Activated CD8-positive, alpha-beta memory T cell treated with anti-CD3 and anti-CD28 coated beads, Interleukin-2, amount 50 U/mL, for 24 hours (primary cell): ENCODE data around the gene SWI5.
"Not testable (repeated sequence)": the region's sequence is repeated elsewhere in the genome, so short reads cannot be mapped to it uniquely, and the experiment has no call there.

ENCODE experiments used
- DNase-seq: peaks from one replicate; pipeline ENCODE4 v3.0.0-alpha.2; 2020; ENCODE audit errors: extremely low read depth

The SWI5 gene

GRCh38 chr9:128279088-128280073 is 3.3 kb downstream of the SWI5 start:
- DNase-seq, result not testable (repeated sequence)

- no peak for DNase-seq
Observed at GRCh38 chr9:128280084-128280622, 4.1 kb downstream of the SWI5 start.

GRCh38 chr9:128282500-128282899 is 6.4 kb downstream of the SWI5 start:
- DNase-seq, result no peak

- no peak for DNase-seq
Observed at GRCh38 chr9:128285033-128285784, 9.1 kb downstream of the SWI5 start.

GRCh38 chr9:128286440-128286839 is 10.4 kb downstream of the SWI5 start:
- no peak for DNase-seq

GRCh38 chr9:128288273-128289004 is 12.4 kb downstream of the SWI5 start:
- no peak for DNase-seq

- DNase-seq, result no peak
Observed at GRCh38 chr9:128292009-128292408, 15.9 kb downstream of the SWI5 start.

GRCh38 chr9:128293091-128293490 is 17.0 kb downstream of the SWI5 start:
- DNase-seq, result no peak

- DNase-seq, result no peak
Observed at GRCh38 chr9:128294142-128294541, 18.1 kb downstream of the SWI5 start.

GRCh38 chr9:128296340-128297220 is 20.5 kb downstream of the SWI5 start:
- no peak for DNase-seq

GRCh38 chr9:128297221-128297773 is 21.2 kb downstream of the SWI5 start:
- no peak for DNase-seq

GRCh38 chr9:128298535-128299482 is 22.7 kb downstream of the SWI5 start:
- no peak for DNase-seq

- DNase-seq, result no peak
Observed at GRCh38 chr9:128304136-128304970, 28.3 kb downstream of the SWI5 start.

GRCh38 chr9:128304971-128305288 is 28.9 kb downstream of the SWI5 start:
- DNase-seq, result no peak

GRCh38 chr9:128309551-128309950 is 33.5 kb downstream of the SWI5 start:
- no peak for DNase-seq

GRCh38 chr9:128310461-128310860 is 34.4 kb downstream of the SWI5 start:
- DNase-seq, result no peak

GRCh38 chr9:128314697-128315096 is 38.6 kb downstream of the SWI5 start:
- no peak for DNase-seq

GRCh38 chr9:128316421-128316820 is 40.3 kb downstream of the SWI5 start:
- no peak for DNase-seq

- DNase-seq, result no peak
Observed at GRCh38 chr9:128317629-128318028, 41.6 kb downstream of the SWI5 start.
